Stomach (tissue), 9 donors: ENCODE results near the gene GPR15. TPM values are rescaled to one million over a fixed set of nuclear protein-coding genes. Genes with fewer than 3 reads are reported as not detected.
A peak's percentile ranks its signal among the peaks of the same experiment; 100 is the strongest.

Experiments
- DNase-seq, 2 donors: peaks; one replicate each; pipeline versions ENCODE4 v3.0.0 to v3.0.0-alpha.2; 2013 to 2019
- H3K27ac ChIP-seq, 5 donors: fragments of 200-600 bp in 4 of 5; sonication (generic) in 4 of 5; one replicate each; pipeline ENCODE4 v1.5.1; 2013 to 2019; ENCODE audit warnings: mild to moderate bottlenecking in 1 of 5, moderate library complexity in 1 of 5
- H3K27me3 ChIP-seq, 3 donors: fragments of 200-600 bp; sonication (generic); one replicate each; pipeline ENCODE4 v1.5.1; 2017 to 2019; ENCODE audit warnings: mixed run types in 1 of 3
- H3K36me3 ChIP-seq, 4 donors: fragments of 200-600 bp; sonication (generic); 1 replicate in 3 of 4; 2 replicates in 1 of 4; pipeline ENCODE4 v1.5.1; 2016 to 2019
- H3K4me1 ChIP-seq, 4 donors: fragments of 200-600 bp; sonication (generic); one replicate each; pipeline ENCODE4 v1.5.1; 2016 to 2019
- H3K4me3 ChIP-seq, 4 donors: fragments of 200-600 bp; sonication (generic) in 3 of 4; one replicate each; pipeline ENCODE4 v1.5.1; 2016 to 2019; ENCODE audit warnings: mild to moderate bottlenecking in 1 of 4
- H3K9me3 ChIP-seq, 4 donors: fragments of 200-600 bp; sonication (generic); one replicate each; pipeline ENCODE4 v1.5.1; 2016 to 2019
- CTCF ChIP-seq, 7 experiments: fragments of 450-650 bp in 4 of 7; fragments of 200-600 bp in 3 of 7; sonication (generic) in 3 of 7; IDR thresholded peaks; one replicate each; pipeline ENCODE4 v1.5.1; 2016 to 2019; ENCODE audit warnings: antibody characterized with exemption in 7 of 7, control low read depth in 2 of 7, mild to moderate bottlenecking in 1 of 7
- EP300 ChIP-seq: sonication (generic); formaldehyde crosslinking; IDR thresholded peaks from one replicate; pipeline ENCODE4 v1.6.1; 2017; ENCODE audit warnings: antibody characterized with exemption
- POLR2A ChIP-seq, 4 donors: fragments of 450-650 bp; IDR thresholded peaks; one replicate each; pipeline ENCODE4 v1.6.1; 2016; ENCODE audit warnings: antibody characterized with exemption in 4 of 4, control low read depth in 2 of 4, mild to moderate bottlenecking in 1 of 4, moderate library complexity in 1 of 4
- POLR2AphosphoS5 ChIP-seq, 3 donors: sonication (generic); formaldehyde crosslinking; IDR thresholded peaks; one replicate each; pipeline ENCODE4 v1.6.1; 2016; ENCODE audit warnings: antibody characterized with exemption in 3 of 3
- WGBS, 5 donors: extraction: QIAGEN DNeasy Blood & Tissue Kit in 3 of 5; methylation state at CpG; one replicate each; pipeline versions ENCODE4 v1.1.5 to v1.1.7; 2013 to 2018; 5-methylcytosine and 5-hydroxymethylcytosine counted together
- intact Hi-C: fragments of 100-400 bp; cut with DNase I; formaldehyde crosslinking; loops from one replicate; pipeline ENCODE4 v1.15.1; 2023; ENCODE audit warnings: low total_unique reads
- polyA plus RNA-seq, 3 donors: library from polyadenylated mRNA; stranded (reverse); fragments of 200-250 nt; gene quantifications; one replicate each; pipeline ENCODE4 v1.2.3, GENCODE V29; 2013
- total RNA-seq, 5 donors: library from RNA; depleted of rRNA; stranded (reverse); fragments of >200 nt; gene quantifications; one replicate each; pipeline versions ENCODE4 v1.1.0 to v1.2.3, GENCODE V29; 2014 to 2016
- donor health status: healthy with polysubstance abuse.
- donor health status: Bipolar disorder and iron deficiency.
- donor health status: healthy.

GPR15 gene
- total and polyA plus RNA-seq, 8 donors = 0.25 TPM; not detected in 7

- Histone ChIP-seq H3K4me1 (no peaks in the 10 kb centered on the region), H3K36me3 (no peaks in the 10 kb centered on the region), H3K4me3 (no peak overlapping the region), H3K9me3 (no peaks in the 10 kb centered on the region), H3K27ac (peak overlapping the region in 1 of 5 donors; percentile 18), H3K27me3 (no peaks in the 10 kb centered on the region)
- DNase-seq = no peak
- 78 to 84% (median 82%) methylated on average over 6 of the region's 6 CpGs for WGBS, 5 donors
- no peak for TF ChIP-seq EP300
- TF ChIP-seq CTCF (IDR thresholded peaks at IDR 0.05) = no peak
- TF ChIP-seq POLR2AphosphoS5 (IDR thresholded peaks at IDR 0.05) = no peak
- TF ChIP-seq POLR2A (IDR thresholded peaks at IDR 0.05) = no peak
- intact Hi-C loops = no loop called here
These were observed 21.3 kb downstream of the GPR15 start for GRCh38 chr3:98553021-98553563.

GRCh38 chr3:98553753-98554152 lies 22.0 kb downstream of the GPR15 start:
- Histone ChIP-seq H3K4me1 (no peaks in the 10 kb centered on the region), H3K4me3 (no peak overlapping the region), H3K36me3 (no peaks in the 10 kb centered on the region), H3K9me3 (no peaks in the 10 kb centered on the region), H3K27ac (no peak overlapping the region), H3K27me3 (no peaks in the 10 kb centered on the region)
- WGBS, 5 donors = 78 to 94% (median 83%) methylated on average over 2 of the region's 2 CpGs
- intact Hi-C loops = no loop called here
- DNase-seq = peak in 1 of 2 donors; percentile 12
- TF ChIP-seq POLR2A (IDR thresholded peaks at IDR 0.05) (no peak), EP300 (no peak), POLR2AphosphoS5 (IDR thresholded peaks at IDR 0.05) (no peak), CTCF (IDR thresholded peaks at IDR 0.05) (no peak)

GRCh38 chr3:98554580-98554979 lies 22.8 kb downstream of the GPR15 start:
- DNase-seq = no peak
- intact Hi-C loops = no loop called here
- no peaks in the 10 kb centered on the region for H3K9me3 ChIP-seq
- no peaks in the 10 kb centered on the region for H3K27me3 ChIP-seq
- WGBS, 5 donors = 75 to 86% (median 83%) methylated on average over 2 of the region's 2 CpGs
- H3K4me1 ChIP-seq = no peaks in the 10 kb centered on the region
- no peak for TF ChIP-seq EP300
- no peak for TF ChIP-seq POLR2AphosphoS5 (IDR thresholded peaks at IDR 0.05)
- TF ChIP-seq POLR2A (IDR thresholded peaks at IDR 0.05) = no peak
- no peak for TF ChIP-seq CTCF (IDR thresholded peaks at IDR 0.05)
- H3K27ac ChIP-seq = no peak overlapping the region
- H3K4me3 ChIP-seq = no peak overlapping the region
- no peaks in the 10 kb centered on the region for H3K36me3 ChIP-seq

GRCh38 chr3:98555025-98555379 lies 23.2 kb downstream of the GPR15 start:
- Histone ChIP-seq H3K4me3 (no peak overlapping the region), H3K27me3 (no peaks in the 10 kb centered on the region), H3K36me3 (no peaks in the 10 kb centered on the region), H3K9me3 (no peaks in the 10 kb centered on the region), H3K4me1 (no peaks in the 10 kb centered on the region), H3K27ac (peak overlapping the region in 2 of 5 donors; percentile 18 to 29)
- TF ChIP-seq POLR2A (IDR thresholded peaks at IDR 0.05) = no peak
- TF ChIP-seq POLR2AphosphoS5 (IDR thresholded peaks at IDR 0.05) = no peak
- TF ChIP-seq EP300 = no peak
- TF ChIP-seq CTCF (IDR thresholded peaks at IDR 0.05) = no peak
- WGBS, 5 donors = 60 to 72% (median 68%) methylated on average over 4 of the region's 4 CpGs
- intact Hi-C loops = no loop called here
- DNase-seq = no peak
